BE2C (cell line): ENCODE measurements around the gene PRSS1. TPM values are rescaled to one million over a fixed set of nuclear protein-coding genes. Genes with fewer than 3 reads are reported as not detected.
"Not testable (repeated sequence)": the region's sequence is repeated elsewhere in the genome, so short reads cannot be mapped to it uniquely, and the experiment has no call there.

ENCODE experiments used
- DNase-seq: peaks from one replicate; pipeline ENCODE4 v3.0.0-alpha.2; 2020
- H3K27me3 ChIP-seq: fragments of 250-450 bp; sonication (Bioruptor Pico); 2 replicates; pipeline ENCODE4 v1.5.1; 2020; ENCODE audit warnings: mild to moderate bottlenecking
- H3K36me3 ChIP-seq: fragments of 250-450 bp; sonication (Bioruptor Pico); 2 replicates; pipeline ENCODE4 v1.5.1; 2020; ENCODE audit warnings: mild to moderate bottlenecking
- H3K4me1 ChIP-seq: fragments of 250-450 bp; sonication (Bioruptor Pico); 2 replicates; pipeline ENCODE4 v1.5.1; 2020
- H3K4me3 ChIP-seq: 2 replicates; pipeline ENCODE4 v1.5.1; 2011; ENCODE audit warnings: low read depth, low read length
- H3K9me3 ChIP-seq: fragments of 250-450 bp; sonication (Bioruptor Pico); 2 replicates; pipeline ENCODE4 v1.5.1; 2020
- polyA plus RNA-seq: library from polyadenylated mRNA; unstranded; fragments of >200 nt; gene quantifications from one replicate; pipeline ENCODE4 v1.2.1, GENCODE V29; 2012; ENCODE audit warnings: low read depth, missing spikeins; ENCODE audit not compliant: insufficient read length, insufficient read depth
- TF ChIP-seq, protein P1 (sequence below): IDR thresholded peaks from 2 replicates; pipeline ENCODE4 v1.5.1; 2012; ENCODE audit warnings: mild to moderate bottlenecking, low read depth, low read length

The PRSS1 gene
- polyA plus RNA-seq, result 2.2 TPM

DNA sequence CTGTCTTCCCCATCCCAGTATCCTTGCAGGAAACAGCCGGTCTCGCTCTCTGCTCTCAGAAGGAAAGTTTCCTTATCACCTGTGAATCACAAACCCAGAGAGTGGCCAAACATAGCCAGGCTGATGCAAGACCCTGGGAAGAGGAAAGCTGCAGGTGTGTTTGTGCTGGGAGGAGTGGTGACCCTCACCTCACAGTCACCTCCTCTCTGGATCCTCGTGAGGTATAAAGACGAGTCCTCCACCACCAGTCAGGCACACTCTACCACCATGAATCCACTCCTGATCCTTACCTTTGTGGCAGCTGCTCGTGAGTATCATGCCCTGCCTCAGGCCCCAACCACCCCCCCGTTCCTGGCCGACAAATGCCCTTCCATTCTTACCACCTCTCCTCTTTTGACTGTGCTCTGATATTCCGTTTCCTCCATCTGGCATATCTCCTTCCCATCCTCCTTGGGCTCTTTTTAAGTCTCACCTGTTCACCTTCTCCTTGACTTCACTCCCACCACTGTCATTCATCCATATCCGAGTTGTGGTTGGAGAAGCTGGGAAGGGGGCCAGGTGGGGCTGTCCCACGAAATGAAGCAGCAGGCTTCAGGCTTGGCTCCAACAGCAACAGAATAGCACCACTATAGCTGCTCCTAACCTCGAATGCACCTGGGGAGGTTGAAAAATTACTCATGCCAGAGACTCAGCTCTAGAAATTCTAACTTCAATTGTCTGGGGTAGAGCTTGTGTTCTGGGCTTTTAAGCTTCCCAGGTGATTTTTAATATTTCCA lies at the start of gene PRSS1:
TSS of gene PRSS1 (plus strand) at position 255 of the 776 bp plus-strand sequence. CDS start at position 268, 13 bp downstream.
- TF ChIP-seq, protein P1, sequence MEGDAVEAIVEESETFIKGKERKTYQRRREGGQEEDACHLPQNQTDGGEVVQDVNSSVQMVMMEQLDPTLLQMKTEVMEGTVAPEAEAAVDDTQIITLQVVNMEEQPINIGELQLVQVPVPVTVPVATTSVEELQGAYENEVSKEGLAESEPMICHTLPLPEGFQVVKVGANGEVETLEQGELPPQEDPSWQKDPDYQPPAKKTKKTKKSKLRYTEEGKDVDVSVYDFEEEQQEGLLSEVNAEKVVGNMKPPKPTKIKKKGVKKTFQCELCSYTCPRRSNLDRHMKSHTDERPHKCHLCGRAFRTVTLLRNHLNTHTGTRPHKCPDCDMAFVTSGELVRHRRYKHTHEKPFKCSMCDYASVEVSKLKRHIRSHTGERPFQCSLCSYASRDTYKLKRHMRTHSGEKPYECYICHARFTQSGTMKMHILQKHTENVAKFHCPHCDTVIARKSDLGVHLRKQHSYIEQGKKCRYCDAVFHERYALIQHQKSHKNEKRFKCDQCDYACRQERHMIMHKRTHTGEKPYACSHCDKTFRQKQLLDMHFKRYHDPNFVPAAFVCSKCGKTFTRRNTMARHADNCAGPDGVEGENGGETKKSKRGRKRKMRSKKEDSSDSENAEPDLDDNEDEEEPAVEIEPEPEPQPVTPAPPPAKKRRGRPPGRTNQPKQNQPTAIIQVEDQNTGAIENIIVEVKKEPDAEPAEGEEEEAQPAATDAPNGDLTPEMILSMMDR, result no peak
- no peak for DNase-seq
- no peaks in the 10 kb centered on the region for H3K9me3 ChIP-seq

DNA sequence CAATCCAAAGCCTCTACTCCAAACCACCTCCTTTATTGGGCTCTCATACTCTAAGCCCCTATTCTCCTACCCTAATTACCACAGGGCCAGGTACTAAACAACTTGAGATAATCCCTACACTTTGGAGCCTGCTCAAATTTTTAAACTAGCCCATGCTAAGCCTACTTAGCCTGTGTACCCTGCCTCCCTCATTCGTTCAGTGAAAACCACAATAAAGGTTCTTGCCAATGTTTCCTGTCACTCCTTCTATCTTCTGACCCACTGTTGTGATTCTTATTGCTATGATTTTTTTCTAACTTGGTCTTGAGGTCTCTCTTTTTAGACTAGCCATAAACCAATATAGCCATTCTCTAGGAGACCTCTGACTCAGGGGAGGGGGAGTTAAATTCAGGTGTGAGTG lies 48.3 kb upstream of the PRSS1 start:
- not testable (repeated sequence) for H3K36me3 ChIP-seq, H3K4me1 ChIP-seq, H3K4me3 ChIP-seq, H3K9me3 ChIP-seq, DNase-seq, H3K27me3 ChIP-seq

More for the DNA sequence above, at the start of gene PRSS1:
- Histone ChIP-seq H3K27me3 (no peaks in the 10 kb centered on the region), H3K36me3 (no peaks in the 10 kb centered on the region), H3K4me1 (no peaks in the 10 kb centered on the region), H3K4me3 (no peak within 1 kb of the TSS)

DNA sequence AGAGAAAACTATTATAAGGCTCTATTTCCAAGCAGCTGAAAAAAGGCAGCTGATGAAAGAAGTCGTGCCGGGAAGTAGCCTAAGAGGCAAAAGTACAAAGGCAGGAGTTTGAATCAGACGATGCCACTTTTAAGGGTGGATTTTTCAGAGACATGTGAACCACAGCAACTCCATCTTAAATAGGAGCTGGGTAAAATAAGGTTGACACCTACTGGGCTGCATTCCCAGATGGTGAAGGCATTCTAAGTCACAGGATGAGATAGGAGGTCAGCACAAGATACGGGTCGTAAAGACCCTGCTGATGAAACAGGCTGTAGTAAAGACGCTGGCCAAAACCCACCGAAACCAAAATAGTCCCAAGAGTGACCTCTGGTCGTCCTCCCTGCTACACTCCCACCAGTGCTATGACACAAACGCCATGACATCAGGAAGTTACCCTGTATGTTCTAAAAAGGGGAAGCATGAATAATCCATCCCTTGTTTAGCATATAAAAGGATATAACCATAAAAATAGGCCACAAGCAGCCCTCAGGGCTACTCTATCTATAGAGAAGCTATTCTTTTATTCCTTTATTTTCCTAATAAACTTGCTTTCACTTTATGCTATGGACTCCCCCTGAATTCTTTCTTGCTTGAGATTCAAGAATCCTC lies 45.5 kb upstream of the PRSS1 start:
- Histone ChIP-seq H3K4me1 (no peaks in the 10 kb centered on the region), H3K9me3 (no peaks in the 10 kb centered on the region), H3K27me3 (no peaks in the 10 kb centered on the region), H3K36me3 (no peaks in the 10 kb centered on the region), H3K4me3 (no peak overlapping the region)
- TF ChIP-seq, protein P1, result no peak
- DNase-seq, result no peak

DNA sequence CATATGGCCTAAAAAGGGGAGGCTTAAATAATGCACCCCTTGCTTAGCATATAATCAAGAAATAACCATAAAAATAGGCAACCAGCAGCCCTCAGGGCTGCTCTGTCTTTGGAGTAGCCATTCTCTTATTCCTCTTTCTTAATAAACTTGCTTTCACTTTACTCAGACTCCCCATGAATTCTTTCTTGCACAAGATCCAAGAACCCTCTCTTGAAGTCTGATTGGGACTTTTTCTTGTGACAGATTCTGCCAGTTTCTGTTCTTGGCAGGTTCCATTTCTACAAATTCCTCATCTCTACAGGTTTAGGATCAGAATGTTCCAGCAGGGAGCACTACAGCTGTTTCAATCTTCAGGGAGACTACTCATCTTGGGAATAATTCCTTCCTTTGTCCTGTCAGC lies 40.5 kb upstream of the PRSS1 start:
- not testable (repeated sequence) for H3K4me1 ChIP-seq, H3K27me3 ChIP-seq, H3K4me3 ChIP-seq, DNase-seq, H3K9me3 ChIP-seq, H3K36me3 ChIP-seq

DNA sequence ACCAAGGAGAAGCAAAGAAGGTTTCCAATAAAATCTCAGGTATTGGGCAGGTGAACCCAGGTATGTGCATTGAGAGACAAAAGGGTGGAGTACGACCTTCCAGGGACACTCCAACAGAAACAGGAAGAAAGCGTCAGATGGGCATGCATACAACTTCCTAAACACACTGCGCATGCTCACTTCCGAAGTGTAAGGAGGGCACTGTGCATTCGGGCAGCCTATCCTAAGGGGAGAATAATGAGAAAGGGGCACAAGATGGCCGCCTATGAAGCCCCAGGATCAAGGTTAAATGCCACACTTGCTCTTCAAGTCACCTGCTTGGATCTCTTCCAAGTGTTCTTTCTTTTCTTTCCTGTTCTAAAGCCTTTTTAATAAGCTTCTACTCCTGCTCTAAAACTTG lies 39.4 kb upstream of the PRSS1 start:
- no peaks in the 10 kb centered on the region for H3K36me3 ChIP-seq
- no peak for DNase-seq
- H3K4me3 ChIP-seq, result no peak overlapping the region
- TF ChIP-seq, protein P1, result no peak
- no peaks in the 10 kb centered on the region for H3K9me3 ChIP-seq
- no peaks in the 10 kb centered on the region for H3K4me1 ChIP-seq
- no peaks in the 10 kb centered on the region for H3K27me3 ChIP-seq

DNA sequence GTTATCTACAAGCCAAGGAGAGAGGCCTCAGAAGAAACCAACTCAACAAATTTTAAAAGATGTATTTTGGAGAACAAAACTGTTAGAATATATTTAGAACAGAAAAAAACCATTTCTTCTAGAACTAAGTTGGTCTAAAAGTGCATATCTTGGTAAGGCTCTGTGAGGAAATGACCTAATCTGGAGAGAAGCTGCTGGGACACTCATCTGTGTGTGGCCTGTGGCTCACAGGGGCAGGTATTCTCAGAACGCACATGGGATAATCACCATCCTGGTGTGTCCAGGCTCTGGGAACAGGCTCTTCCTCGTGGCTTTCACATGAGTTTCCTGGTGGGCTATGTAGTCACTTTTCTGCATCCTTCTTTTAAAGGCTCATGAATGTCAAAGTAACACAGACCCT lies 38.1 kb upstream of the PRSS1 start:
- Histone ChIP-seq H3K9me3 (no peaks in the 10 kb centered on the region), H3K4me1 (no peaks in the 10 kb centered on the region), H3K27me3 (no peaks in the 10 kb centered on the region), H3K4me3 (no peak overlapping the region), H3K36me3 (no peaks in the 10 kb centered on the region)
- TF ChIP-seq, protein P1, result no peak
- no peak for DNase-seq
